Fibroblast of mammary gland (primary cell): ENCODE data around the gene GNB4.
A peak's percentile ranks its signal among the peaks of the same experiment; 100 is the strongest.

Experiments
- DNase-seq: peaks from one replicate; pipeline ENCODE4 v3.0.0-alpha.2; 2010; ENCODE audit warnings: low read depth
- H3K4me3 ChIP-seq: 2 replicates; pipeline ENCODE4 v1.5.1; 2011; ENCODE audit warnings: low read depth, mild to moderate bottlenecking, low read length, moderate library complexity; ENCODE audit not compliant: control insufficient read depth
- CTCF ChIP-seq: conservative IDR thresholded peaks from 2 replicates; pipeline ENCODE4 v1.5.1; 2011; ENCODE audit warnings: low read depth, low read length, inconsistent platforms; ENCODE audit not compliant: control insufficient read depth, insufficient read depth

The GNB4 gene

GRCh38 chr3:179474480-179474879, 23.2 kb upstream of the GNB4 start:
- DNase-seq: no peak
- no peak for TF ChIP-seq CTCF
- H3K4me3 ChIP-seq: no peak overlapping the region

- DNase-seq: no peak
Observed at GRCh38 chr3:179473565-179473964, 22.3 kb upstream of the GNB4 start.

GRCh38 chr3:179464323-179465092, 13.2 kb upstream of the GNB4 start:
- no peak overlapping the region for H3K4me3 ChIP-seq
- no peak for TF ChIP-seq CTCF
- no peak for DNase-seq

More at GRCh38 chr3:179473565-179473964, 22.3 kb upstream of the GNB4 start:
- TF ChIP-seq CTCF: no peak
- H3K4me3 ChIP-seq: no peak overlapping the region

GRCh38 chr3:179463319-179463718, 12.0 kb upstream of the GNB4 start:
- DNase-seq: peak; percentile 27
- no peak for TF ChIP-seq CTCF
- no peak overlapping the region for H3K4me3 ChIP-seq

- DNase-seq: no peak
- no peak overlapping the region for H3K4me3 ChIP-seq
- no peak for TF ChIP-seq CTCF
Observed at GRCh38 chr3:179460260-179460659, 9.0 kb upstream of the GNB4 start.

GRCh38 chr3:179455954-179456353, 4.7 kb upstream of the GNB4 start:
- H3K4me3 ChIP-seq: no peak overlapping the region
- TF ChIP-seq CTCF: no peak
- DNase-seq: no peak

GRCh38 chr3:179454887-179455286, 3.6 kb upstream of the GNB4 start:
- no peak for TF ChIP-seq CTCF
- H3K4me3 ChIP-seq: no peak overlapping the region
- peak; percentile 66 for DNase-seq
